HepG2 (cell line): Measurements from ENCODE around the gene PLCB4. TPM values are rescaled to one million over a fixed set of nuclear protein-coding genes. Genes with fewer than 3 reads are reported as not detected.

Experiments
- ATAC-seq: fragments of 200-7000 bp; cut with Tn5 transposase; 3 replicates; pipeline ENCODE4 v1.9.1; 2020; ENCODE audit warnings: mild to moderate bottlenecking, moderate library complexity
- BruUV-seq: library from RNA; stranded (reverse); fragments of 400-500 nt; replicated peaks from 2 replicates; lab custom pipeline; 2021; lab: Mats Ljungman, UMichigan
- CTCF ChIA-PET: fragments of 300-600 bp; formaldehyde crosslinking; extraction: SDS; loops from one replicate; lab custom pipeline; 2021; ENCODE audit warnings: low total read pairs, inconsistent platforms, low intra/inter-chr PET ratio; lab: Yijun Ruan, JAX
- POLR2A ChIA-PET: fragments of 350-600 bp; sonication (Branson Sonifier 250); formaldehyde crosslinking; loops from one replicate; lab custom pipeline; 2020; ENCODE audit warnings: antibody characterized with exemption, inconsistent platforms; lab: Yijun Ruan, JAX
- DNase-seq: peaks from one replicate; pipeline ENCODE4 v3.0.0-alpha.2; 2015; ENCODE audit warnings: low spot score
- FAIRE-seq: peaks from 3 replicates; lab custom pipeline; 2011; peaks lifted over from hg19 to GRCh38; lab: Jason Lieb, UNC
- H2AFZ ChIP-seq: one replicate; pipeline ENCODE4 v1.6.1; 2011; ENCODE audit warnings: low read length, inconsistent platforms
- H3K27ac ChIP-seq: fragments of 300-600 bp; 3 replicates; pipeline ENCODE4 v1.8.0; 2011; ENCODE audit warnings: mixed run types, mild to moderate bottlenecking, mixed read lengths, low read length, inconsistent platforms; ENCODE audit not compliant: insufficient read depth; ENCODE audit errors: extremely low read length
- H3K27me3 ChIP-seq, 2 experiments: fragments of 200-600 bp in 1 of 2; 2 replicates in 1 of 2; 3 replicates in 1 of 2; pipeline versions ENCODE4 v1.6.0 to v1.8.0; 2011; ENCODE audit warnings: low read length in 2 of 2, mild to moderate bottlenecking in 2 of 2, moderate library complexity in 2 of 2, inconsistent platforms in 1 of 2; ENCODE audit not compliant: insufficient read depth in 2 of 2, control insufficient read depth in 1 of 2
- H3K36me3 ChIP-seq, 2 experiments: fragments of 200-600 bp in 1 of 2; replicated peaks in 1 of 2; 2 replicates in 1 of 2; 3 replicates in 1 of 2; pipeline versions ENCODE4 v1.5.1 to v1.8.0; 2011; ENCODE audit warnings: low read length in 2 of 2, inconsistent platforms in 1 of 2; ENCODE audit not compliant: insufficient read depth in 2 of 2, control insufficient read depth in 1 of 2
- H3K4me1 ChIP-seq: 2 replicates; pipeline ENCODE4 v1.5.1; 2012; ENCODE audit warnings: low read length, inconsistent platforms; ENCODE audit not compliant: insufficient read depth
- H3K4me2 ChIP-seq: 2 replicates; pipeline ENCODE4 v1.6.0; 2011; ENCODE audit warnings: low read depth, low read length, inconsistent platforms
- H3K4me3 ChIP-seq, 3 experiments: fragments of 200-600 bp in 1 of 3; sonication (generic), shearing (Covaris generic) in 1 of 3; replicated peaks in 1 of 3; 2 replicates each; pipeline ENCODE4 v1.5.1; 2011 to 2016; ENCODE audit warnings: low read length in 3 of 3, inconsistent platforms in 2 of 3, low read depth in 2 of 3, mild to moderate bottlenecking in 2 of 3, control low read depth in 1 of 3, mixed read lengths in 1 of 3; ENCODE audit not compliant: insufficient read depth in 1 of 3
- H3K79me2 ChIP-seq: one replicate; pipeline ENCODE4 v1.6.1; 2011; ENCODE audit warnings: low read length, inconsistent platforms; ENCODE audit not compliant: insufficient read depth
- H3K9ac ChIP-seq: 2 replicates; pipeline ENCODE4 v1.6.0; 2011; ENCODE audit warnings: mild to moderate bottlenecking, low read depth, low read length, inconsistent platforms; ENCODE audit not compliant: insufficient read depth
- H3K9me3 ChIP-seq: 2 replicates; pipeline ENCODE4 v1.5.1; 2012; ENCODE audit warnings: mild to moderate bottlenecking, low read length
- H4K20me1 ChIP-seq: 2 replicates; pipeline ENCODE4 v1.6.0; 2011; ENCODE audit warnings: inconsistent platforms, mild to moderate bottlenecking, low read length, moderate library complexity; ENCODE audit not compliant: insufficient read depth
- KAT7 ChIP-seq: IDR thresholded peaks from 2 replicates; pipeline ENCODE4 v1.6.1; 2018; ENCODE audit warnings: borderline replicate concordance, missing compliant biosample characterization
- KDM5A ChIP-seq: fragments of 200-600 bp; sonication (generic); IDR thresholded peaks from 2 replicates; pipeline ENCODE4 v1.7.0; 2018; ENCODE audit warnings: antibody characterized with exemption, mild to moderate bottlenecking, low read length, borderline replicate concordance
- TCF12 ChIP-seq, 2 experiments: fragments of 450-650 bp in 1 of 2; sonication (generic) in 1 of 2; formaldehyde crosslinking in 1 of 2; IDR thresholded peaks; 2 replicates each; pipeline versions ENCODE4 v1.6.1 to v1.8.0; 2017 to 2022; ENCODE audit warnings: antibody characterized with exemption in 1 of 2, mild to moderate bottlenecking in 1 of 2, missing genetic modification reagents in 1 of 2, moderate library complexity in 1 of 2
- ZNF253 ChIP-seq: sonication (generic); formaldehyde crosslinking; IDR thresholded peaks from 2 replicates; pipeline ENCODE4 v1.8.0; 2022; ENCODE audit warnings: mild to moderate bottlenecking, missing genetic modification reagents, borderline replicate concordance
- WGBS: methylation state at CpG from one replicate; pipeline ENCODE4 v1.1.6; 2017; ENCODE audit warnings: low lambda C conversion rate; 5-methylcytosine and 5-hydroxymethylcytosine counted together
- in situ Hi-C: cut with HindIII; loops from 2 replicates; pipeline ENCODE4 v1.10.0; 2017; ENCODE audit warnings: low pct_unique_long_range_greater_than_20kb; ENCODE audit not compliant: extremely low pct_ligation_motif_present
- intact Hi-C: fragments of 100-400 bp; cut with micrococcal nuclease; formaldehyde crosslinking; loops from one replicate; pipeline ENCODE4 v1.10.0; 2022; ENCODE audit not compliant: unreplicated experiment
- polyA plus RNA-seq, 8 experiments: library from polyadenylated mRNA; depleted of rRNA in 3 of 8; stranded (reverse) in 7 of 8; unstranded in 1 of 8; fragments of >200 nt; fragmentation: Illumina TruSeq in 4 of 8; extraction: Trizol in 4 of 8; gene quantifications; 2 replicates each; pipeline versions ENCODE4 v1.2.1 to v1.2.3, GENCODE V29; 2011 to 2016; ENCODE audit warnings: low read depth in 4 of 8, missing spikeins in 1 of 8, mixed read lengths in 1 of 8; ENCODE audit not compliant: insufficient read depth in 1 of 8
- total RNA-seq, 5 experiments: library from RNA; depleted of rRNA; stranded (reverse); fragments of >200 nt; fragmentation: Illumina TruSeq; extraction: Trizol; gene quantifications; 2 replicates each; pipeline ENCODE4 v1.2.3, GENCODE V29; 2016; ENCODE audit warnings: low read depth in 1 of 5
- TF ChIP-seq, protein P1 (sequence below): sonication (generic); formaldehyde crosslinking; IDR thresholded peaks from 2 replicates; pipeline ENCODE4 v1.5.0; 2020; ENCODE audit warnings: missing genetic modification reagents, mild to moderate bottlenecking, borderline replicate concordance
- TF ChIP-seq, protein P2 (sequence below): sonication (generic); formaldehyde crosslinking; conservative IDR thresholded peaks from 2 replicates; pipeline ENCODE4 v1.4.0; 2020; ENCODE audit warnings: mild to moderate bottlenecking, missing genetic modification reagents, moderate library complexity
- TF ChIP-seq, protein P3 (sequence below): sonication (generic); formaldehyde crosslinking; IDR thresholded peaks from 2 replicates; pipeline ENCODE4 v1.8.1; 2023; ENCODE audit warnings: missing genetic modification reagents, mild to moderate bottlenecking, borderline replicate concordance

The PLCB4 gene
- total and polyA plus RNA-seq, 2 of the 13 experiments (the other 11 are each of a cell fraction or from before 2014, with no cell fraction given): 0.01 TPM; not detected in 1

DNA sequence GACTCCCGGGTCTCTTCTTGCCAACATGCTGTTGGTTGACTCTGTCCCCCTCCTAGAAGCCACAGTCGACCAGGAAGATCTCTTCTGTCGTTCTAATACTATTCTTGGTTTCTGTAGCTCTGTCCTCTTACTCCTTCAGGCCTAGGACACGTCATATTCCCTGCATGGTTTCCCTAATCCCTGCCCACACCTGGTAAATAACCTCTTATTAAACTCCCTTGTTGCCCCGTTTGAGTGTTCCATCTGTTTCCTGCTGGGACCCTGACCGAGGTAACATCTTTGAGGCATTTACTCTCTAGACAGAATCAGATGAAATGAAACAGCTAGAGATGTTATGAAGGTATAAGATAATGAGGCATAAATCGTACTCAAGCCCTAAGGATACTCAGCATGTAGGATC is 68.1 kb downstream of the PLCB4 start:
- no peak overlapping the region for H2AFZ ChIP-seq
- H4K20me1 ChIP-seq: no peaks in the 10 kb centered on the region
- H3K36me3 ChIP-seq: no peaks in the 10 kb centered on the region
- WGBS: 2% methylated on average over 7 of the region's 7 CpGs
- H3K27ac ChIP-seq: no peak overlapping the region
- ChIA-PET POLR2A (no interaction called here), CTCF (no interaction called here)
- no peak overlapping the region for H3K4me2 ChIP-seq
- TF ChIP-seq, protein P1, sequence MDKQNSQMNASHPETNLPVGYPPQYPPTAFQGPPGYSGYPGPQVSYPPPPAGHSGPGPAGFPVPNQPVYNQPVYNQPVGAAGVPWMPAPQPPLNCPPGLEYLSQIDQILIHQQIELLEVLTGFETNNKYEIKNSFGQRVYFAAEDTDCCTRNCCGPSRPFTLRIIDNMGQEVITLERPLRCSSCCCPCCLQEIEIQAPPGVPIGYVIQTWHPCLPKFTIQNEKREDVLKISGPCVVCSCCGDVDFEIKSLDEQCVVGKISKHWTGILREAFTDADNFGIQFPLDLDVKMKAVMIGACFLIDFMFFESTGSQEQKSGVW (CRISPR knock-in tag): no peak
- TF ChIP-seq, protein P2, sequence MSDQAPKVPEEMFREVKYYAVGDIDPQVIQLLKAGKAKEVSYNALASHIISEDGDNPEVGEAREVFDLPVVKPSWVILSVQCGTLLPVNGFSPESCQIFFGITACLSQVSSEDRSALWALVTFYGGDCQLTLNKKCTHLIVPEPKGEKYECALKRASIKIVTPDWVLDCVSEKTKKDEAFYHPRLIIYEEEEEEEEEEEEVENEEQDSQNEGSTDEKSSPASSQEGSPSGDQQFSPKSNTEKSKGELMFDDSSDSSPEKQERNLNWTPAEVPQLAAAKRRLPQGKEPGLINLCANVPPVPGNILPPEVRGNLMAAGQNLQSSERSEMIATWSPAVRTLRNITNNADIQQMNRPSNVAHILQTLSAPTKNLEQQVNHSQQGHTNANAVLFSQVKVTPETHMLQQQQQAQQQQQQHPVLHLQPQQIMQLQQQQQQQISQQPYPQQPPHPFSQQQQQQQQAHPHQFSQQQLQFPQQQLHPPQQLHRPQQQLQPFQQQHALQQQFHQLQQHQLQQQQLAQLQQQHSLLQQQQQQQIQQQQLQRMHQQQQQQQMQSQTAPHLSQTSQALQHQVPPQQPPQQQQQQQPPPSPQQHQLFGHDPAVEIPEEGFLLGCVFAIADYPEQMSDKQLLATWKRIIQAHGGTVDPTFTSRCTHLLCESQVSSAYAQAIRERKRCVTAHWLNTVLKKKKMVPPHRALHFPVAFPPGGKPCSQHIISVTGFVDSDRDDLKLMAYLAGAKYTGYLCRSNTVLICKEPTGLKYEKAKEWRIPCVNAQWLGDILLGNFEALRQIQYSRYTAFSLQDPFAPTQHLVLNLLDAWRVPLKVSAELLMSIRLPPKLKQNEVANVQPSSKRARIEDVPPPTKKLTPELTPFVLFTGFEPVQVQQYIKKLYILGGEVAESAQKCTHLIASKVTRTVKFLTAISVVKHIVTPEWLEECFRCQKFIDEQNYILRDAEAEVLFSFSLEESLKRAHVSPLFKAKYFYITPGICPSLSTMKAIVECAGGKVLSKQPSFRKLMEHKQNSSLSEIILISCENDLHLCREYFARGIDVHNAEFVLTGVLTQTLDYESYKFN (CRISPR knock-in tag): no peak
- TF ChIP-seq, protein P3, sequence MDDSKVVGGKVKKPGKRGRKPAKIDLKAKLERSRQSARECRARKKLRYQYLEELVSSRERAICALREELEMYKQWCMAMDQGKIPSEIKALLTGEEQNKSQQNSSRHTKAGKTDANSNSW (CRISPR knock-in tag): no peak
- TF ChIP-seq KDM5A: no peak
- no peak for TF ChIP-seq TCF12 (IDR thresholded peaks at IDR 0.05)
- TF ChIP-seq TCF12 (CRISPR knock-in tag; IDR thresholded peaks at IDR 0.05): no peak
- TF ChIP-seq ZNF253: no peak
- TF ChIP-seq KAT7 (CRISPR knock-in tag): no peak
- no TSS peak for BruUV-seq
- in situ Hi-C loops (no loop called here), intact Hi-C loops (no loop called here)
- H3K27me3 ChIP-seq: no peaks in the 10 kb centered on the region
- peaks cover 2% of the 10 kb centered on the region for H3K9me3 ChIP-seq
- H3K4me1 ChIP-seq: no peaks in the 10 kb centered on the region
- H3K4me3 ChIP-seq: no peak overlapping the region
- FAIRE-seq (no peak), DNase-seq (no peak), ATAC-seq (no peak)
- H3K9ac ChIP-seq: no peak overlapping the region
- H3K79me2 ChIP-seq: no peaks in the 10 kb centered on the region
